ENCODE measurements around the gene ZNF593.

DNA sequence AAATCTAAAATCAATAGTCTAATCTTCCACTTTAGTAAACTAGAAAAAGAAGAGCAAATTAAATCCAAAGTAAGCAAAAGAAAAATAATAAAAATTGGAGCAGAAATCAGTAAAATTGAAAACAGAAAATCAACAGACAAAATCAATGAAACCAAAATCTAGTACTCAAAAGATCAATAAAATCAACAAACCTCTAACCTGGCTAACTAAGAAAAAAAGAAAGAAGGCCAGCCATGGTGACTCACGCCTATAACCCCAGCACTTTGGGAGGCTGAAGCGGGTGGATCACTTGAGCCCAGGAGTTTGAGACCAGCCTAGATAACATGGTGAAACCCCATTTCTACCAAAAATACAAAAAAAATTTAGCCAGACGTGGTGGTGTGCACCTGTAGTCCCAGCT, 35.2 kb upstream of the ZNF593 start:
- TF ChIP-seq MYC (IDR thresholded peaks at IDR 0.05; ENCODE audit: low read depth, low read length), result no peak
- TF ChIP-seq POLR2A (IDR thresholded peaks at IDR 0.05; ENCODE audit: extremely low read depth, insufficient read length), result no peak

All from NB4 (cell line).